Measurements from ENCODE around the gene HSH2D. TPM values are rescaled to one million over a fixed set of nuclear protein-coding genes. Genes with fewer than 3 reads are reported as not detected.

Gene HSH2D, protein sequence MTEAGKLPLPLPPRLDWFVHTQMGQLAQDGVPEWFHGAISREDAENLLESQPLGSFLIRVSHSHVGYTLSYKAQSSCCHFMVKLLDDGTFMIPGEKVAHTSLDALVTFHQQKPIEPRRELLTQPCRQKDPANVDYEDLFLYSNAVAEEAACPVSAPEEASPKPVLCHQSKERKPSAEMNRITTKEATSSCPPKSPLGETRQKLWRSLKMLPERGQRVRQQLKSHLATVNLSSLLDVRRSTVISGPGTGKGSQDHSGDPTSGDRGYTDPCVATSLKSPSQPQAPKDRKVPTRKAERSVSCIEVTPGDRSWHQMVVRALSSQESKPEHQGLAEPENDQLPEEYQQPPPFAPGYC
- total RNA-seq = 100 to 1,000 TPM in 1 of 4 donors, 10 to 100 TPM in 3; 28.0 to 111 (median 58.8) TPM

DNA sequence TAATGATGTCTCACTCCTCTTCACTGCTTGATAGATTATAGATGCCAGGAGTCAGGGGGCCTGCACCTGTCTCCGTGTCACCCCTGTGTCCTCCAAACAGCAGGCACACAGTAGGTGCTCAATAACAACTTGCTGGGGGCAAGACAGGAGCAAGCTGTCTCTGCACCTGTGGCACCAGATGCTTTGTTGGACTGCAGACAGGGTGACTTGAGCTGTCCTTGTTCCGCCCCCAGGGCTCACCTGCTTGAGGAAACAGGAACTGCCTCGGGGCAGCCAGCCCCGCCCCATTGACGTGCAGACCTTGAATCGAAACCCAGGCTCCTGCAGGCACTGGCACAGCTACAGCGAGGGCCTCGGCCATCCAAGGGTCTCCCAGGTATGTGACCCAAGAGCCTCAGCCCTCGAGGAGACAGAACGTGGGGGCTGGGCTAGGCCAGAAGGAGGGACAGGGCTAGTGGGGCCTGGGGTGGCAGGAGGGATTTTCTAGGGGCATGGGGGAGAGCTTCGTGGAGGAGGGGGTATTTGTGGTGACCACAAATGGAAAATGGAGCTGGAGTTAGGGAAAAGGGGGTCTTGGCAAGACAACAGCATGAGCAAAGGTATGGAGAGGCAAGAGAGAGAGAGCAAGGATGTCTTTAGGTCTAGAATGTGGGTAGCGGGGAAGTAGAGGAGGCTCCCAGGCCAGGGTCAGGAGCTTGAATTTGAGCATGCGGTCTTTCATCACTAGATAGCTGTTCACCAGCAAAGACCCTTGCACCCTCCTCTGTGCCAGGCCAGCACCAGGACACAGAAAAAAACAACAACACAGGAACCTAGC is at the start of gene HSH2D:
HSH2D (plus strand) TSS at position 287 of the 817 bp plus-strand sequence. CDS start 5,066 bp downstream, outside the sequence.
- TF ChIP-seq POLR2A (IDR thresholded peaks at IDR 0.05) (peak; percentile 76 to 89), CTCF (IDR thresholded peaks at IDR 0.05) (peak in 3 of 6 experiments; percentile 27 to 44 (median 35))
- H3K4me1 ChIP-seq = peaks cover 0 to 22% (median 11%) of the 10 kb centered on the region in 4 donors
- peak within 1 kb of the TSS; percentile 47 to 59 (median 53) for H3K4me3 ChIP-seq
- peak within 1 kb of the TSS; percentile 81 to 92 (median 88) for H3K27ac ChIP-seq
- DNase-seq = peak; percentile 93 to 98 (median 98)
- H3K36me3 ChIP-seq = peaks cover 0 to 5% (median 0%) of the 10 kb centered on the region in 3 donors
- no peaks in the 10 kb centered on the region for H3K9me3 ChIP-seq
- H3K27me3 ChIP-seq = no peaks in the 10 kb centered on the region

- peak overlapping the region in 2 of 4 donors; percentile 17 to 38 for H3K27ac ChIP-seq
- H3K9me3 ChIP-seq = no peaks in the 10 kb centered on the region
- H3K4me1 ChIP-seq = peaks cover 0 to 30% (median 0%) of the 10 kb centered on the region in 4 donors
- H3K36me3 ChIP-seq = peaks cover 2 to 96% (median 6%) of the 10 kb centered on the region in 3 donors
- DNase-seq = no peak
- H3K27me3 ChIP-seq = no peaks in the 10 kb centered on the region
- TF ChIP-seq POLR2A (IDR thresholded peaks at IDR 0.05) = no peak
- no peak for TF ChIP-seq CTCF (IDR thresholded peaks at IDR 0.05)
- H3K4me3 ChIP-seq = no peak overlapping the region
Measured at GRCh38 chr19:16094360-16095070, 49.0 kb upstream of the HSH2D start.

DNA sequence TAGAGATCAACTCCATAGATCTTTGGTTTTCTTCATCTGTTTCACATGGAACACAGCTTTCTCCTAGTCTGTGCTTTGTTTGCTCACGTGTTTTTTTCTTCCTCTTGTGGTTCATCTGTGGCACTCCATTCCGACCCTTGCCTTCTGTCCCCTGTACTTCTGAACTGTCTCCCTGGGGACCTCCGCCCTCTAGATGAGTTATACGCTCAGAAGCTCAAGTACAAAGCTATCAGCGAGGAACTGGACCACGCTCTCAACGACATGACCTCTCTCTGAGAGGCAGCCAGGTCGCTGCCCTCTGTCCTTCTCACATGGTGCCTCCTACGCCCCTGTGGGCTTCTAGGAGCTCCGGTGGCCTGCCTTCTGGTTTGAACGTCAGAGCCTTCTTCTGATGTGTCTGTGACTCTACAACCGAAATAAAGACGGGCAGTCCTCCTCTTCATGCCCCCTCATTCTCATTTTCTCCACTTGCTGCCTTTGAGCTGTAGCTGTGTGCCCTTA is 48.4 kb upstream of the HSH2D start:
- no peak overlapping the region for H3K4me3 ChIP-seq
- H3K27ac ChIP-seq = peak overlapping the region in 2 of 4 donors; percentile 17 to 38
- peaks cover 0 to 25% (median 0%) of the 10 kb centered on the region in 4 donors for H3K4me1 ChIP-seq
- peak in 1 of 6 experiments; percentile 11 for TF ChIP-seq CTCF (IDR thresholded peaks at IDR 0.05)
- TF ChIP-seq POLR2A (IDR thresholded peaks at IDR 0.05) = no peak
- H3K36me3 ChIP-seq = peaks cover 2 to 96% (median 6%) of the 10 kb centered on the region in 3 donors
- no peaks in the 10 kb centered on the region for H3K9me3 ChIP-seq
- DNase-seq = no peak
- H3K27me3 ChIP-seq = no peaks in the 10 kb centered on the region

DNA sequence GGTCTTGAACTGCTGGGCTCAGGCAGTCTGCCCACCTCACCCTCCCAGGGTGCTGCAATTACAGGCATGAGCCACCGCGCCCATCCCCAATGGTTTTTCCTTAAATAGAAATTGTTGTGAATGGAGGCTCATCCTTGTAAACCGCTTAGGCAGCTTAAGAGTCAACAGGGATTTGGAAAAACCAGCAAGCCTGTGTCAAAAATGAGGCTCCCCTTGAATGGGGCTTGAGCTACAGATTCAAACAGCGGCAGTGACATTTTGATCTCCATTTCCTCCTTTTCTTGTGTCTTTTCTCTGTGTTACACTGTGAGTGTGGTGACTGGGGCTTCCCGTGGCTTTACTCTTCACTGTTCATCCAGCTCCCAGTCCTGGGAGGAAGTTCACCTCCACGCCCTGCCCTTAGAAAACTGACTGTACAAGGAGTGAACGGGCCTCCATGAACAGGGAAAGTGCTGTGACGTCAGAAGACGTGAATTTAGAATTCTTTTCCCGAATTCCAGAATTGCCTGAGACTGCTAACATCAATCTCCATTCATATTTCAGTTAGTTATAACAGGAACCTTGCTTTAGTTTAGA is 47.1 kb upstream of the HSH2D start:
- DNase-seq = no peak
- H3K36me3 ChIP-seq = peaks cover 2 to 96% (median 6%) of the 10 kb centered on the region in 3 donors
- H3K9me3 ChIP-seq = no peaks in the 10 kb centered on the region
- peaks cover 0 to 25% (median 0%) of the 10 kb centered on the region in 4 donors for H3K4me1 ChIP-seq
- no peak overlapping the region for H3K4me3 ChIP-seq
- TF ChIP-seq POLR2A (IDR thresholded peaks at IDR 0.05) (no peak), CTCF (IDR thresholded peaks at IDR 0.05) (no peak)
- peak overlapping the region in 2 of 4 donors; percentile 26 to 48 for H3K27ac ChIP-seq
- no peaks in the 10 kb centered on the region for H3K27me3 ChIP-seq

DNA sequence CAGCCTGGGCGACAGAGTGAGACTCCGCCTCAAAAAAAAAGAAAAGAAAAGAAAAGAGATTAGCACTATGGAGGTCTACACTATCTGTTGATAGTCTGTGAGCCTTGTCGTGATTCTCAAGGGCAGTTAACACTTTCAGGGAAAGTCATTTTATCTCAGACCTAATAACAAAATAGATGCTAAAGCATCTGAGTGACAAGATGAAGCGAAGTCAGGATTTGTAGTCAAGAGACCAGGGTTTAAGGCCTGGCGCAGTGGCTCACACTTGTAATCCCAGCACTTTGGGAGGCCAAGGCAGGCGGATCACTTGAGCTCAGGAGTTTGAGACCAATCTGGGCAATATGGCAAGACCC is 45.1 kb upstream of the HSH2D start:
- TF ChIP-seq POLR2A (IDR thresholded peaks at IDR 0.05) = no peak
- no peak for TF ChIP-seq CTCF (IDR thresholded peaks at IDR 0.05)
- DNase-seq = no peak
- peaks cover 0 to 25% (median 0%) of the 10 kb centered on the region in 4 donors for H3K4me1 ChIP-seq
- H3K36me3 ChIP-seq = peaks cover 2 to 96% (median 6%) of the 10 kb centered on the region in 3 donors
- no peaks in the 10 kb centered on the region for H3K9me3 ChIP-seq
- no peaks in the 10 kb centered on the region for H3K27me3 ChIP-seq
- H3K4me3 ChIP-seq = no peak overlapping the region
- H3K27ac ChIP-seq = peak overlapping the region in 1 of 4 donors; percentile 18

Measured in Peyer's patch (tissue), 4 donors.